ENCODE measurements around the gene RUNX2.

The RUNX2 gene

GRCh38 chr6:45377043-45377553 lies 49.0 kb downstream of the RUNX2 start:
- Histone ChIP-seq H3K4me2 (peak overlapping the region; percentile 79), H3K36me3 (ENCODE audit: insufficient read depth) (no peaks in the 10 kb centered on the region), H4K20me1 (ENCODE audit: insufficient read depth) (no peaks in the 10 kb centered on the region), H3K4me1 (ENCODE audit: low read depth, poor library complexity, severe bottlenecking) (peaks cover 27% of the 10 kb centered on the region), H3K9ac (peak overlapping the region; percentile 96), H2AFZ (ENCODE audit: low read depth) (peak overlapping the region; percentile 66), H3K79me2 (ENCODE audit: insufficient read depth, low read depth) (peaks cover 26% of the 10 kb centered on the region; the same call in 1 of the 2 replicates), H3K27ac (peak overlapping the region; percentile 96), H3K27me3 (ENCODE audit: insufficient read depth, low read depth) (no peaks in the 10 kb centered on the region), H3K4me3 (IDR thresholded peaks at IDR 0.05; ENCODE audit: insufficient read depth, low read depth, low read length) (no peak overlapping the region)
- no peak for TF ChIP-seq CTCF (conservative IDR thresholded peaks at IDR 0.05; ENCODE audit: low read depth, low read length)

GRCh38 chr6:45377554-45378333 lies 49.6 kb downstream of the RUNX2 start, which contains the start of gene SUPT3H:
SUPT3H (minus strand) TSS chr6:45377934.
- H2AFZ ChIP-seq (ENCODE audit: low read depth) = peak within 1 kb of the TSS; percentile 66
- no peaks in the 10 kb centered on the region for H3K27me3 ChIP-seq (ENCODE audit: insufficient read depth, low read depth)
- H3K4me2 ChIP-seq = peak within 1 kb of the TSS; percentile 98
- TF ChIP-seq CTCF (conservative IDR thresholded peaks at IDR 0.05; ENCODE audit: low read depth, low read length) = no peak
- H3K4me3 ChIP-seq (IDR thresholded peaks at IDR 0.05; ENCODE audit: insufficient read depth, low read depth, low read length) = no peak within 1 kb of the TSS
- H3K36me3 ChIP-seq (ENCODE audit: insufficient read depth) = no peaks in the 10 kb centered on the region
- H3K79me2 ChIP-seq (ENCODE audit: insufficient read depth, low read depth) = peaks cover 26% of the 10 kb centered on the region; the same call in 1 of the 2 replicates
- peak within 1 kb of the TSS; percentile 96 for H3K9ac ChIP-seq
- peaks cover 27% of the 10 kb centered on the region for H3K4me1 ChIP-seq (ENCODE audit: low read depth, poor library complexity, severe bottlenecking)
- no peaks in the 10 kb centered on the region for H4K20me1 ChIP-seq (ENCODE audit: insufficient read depth)
- H3K27ac ChIP-seq = peak within 1 kb of the TSS; percentile 96

- Histone ChIP-seq H3K4me2 (peak overlapping the region; percentile 98), H4K20me1 (ENCODE audit: insufficient read depth) (no peaks in the 10 kb centered on the region), H3K4me1 (ENCODE audit: low read depth, poor library complexity, severe bottlenecking) (peaks cover 27% of the 10 kb centered on the region), H3K4me3 (IDR thresholded peaks at IDR 0.05; ENCODE audit: insufficient read depth, low read depth, low read length) (no peak overlapping the region), H3K27me3 (ENCODE audit: insufficient read depth, low read depth) (no peaks in the 10 kb centered on the region), H3K79me2 (ENCODE audit: insufficient read depth, low read depth) (peaks cover 26% of the 10 kb centered on the region; the same call in 1 of the 2 replicates), H2AFZ (ENCODE audit: low read depth) (peak overlapping the region; percentile 66), H3K27ac (peak overlapping the region; percentile 96), H3K36me3 (ENCODE audit: insufficient read depth) (no peaks in the 10 kb centered on the region), H3K9ac (peak overlapping the region; percentile 96)
- TF ChIP-seq CTCF (conservative IDR thresholded peaks at IDR 0.05; ENCODE audit: low read depth, low read length) = no peak; the same call in 1 of the 2 replicates
Measured at GRCh38 chr6:45378334-45378926, 50.3 kb downstream of the RUNX2 start.

- Histone ChIP-seq H4K20me1 (ENCODE audit: insufficient read depth) (no peaks in the 10 kb centered on the region), H3K4me3 (IDR thresholded peaks at IDR 0.05; ENCODE audit: insufficient read depth, low read depth, low read length) (no peak overlapping the region), H3K79me2 (ENCODE audit: insufficient read depth, low read depth) (0 out of 2 replicates have a peak, but pooled peaks cover 8% of the 10 kb centered on the region), H3K27me3 (ENCODE audit: insufficient read depth, low read depth) (no peaks in the 10 kb centered on the region), H2AFZ (ENCODE audit: low read depth) (no peak overlapping the region), H3K4me2 (no peak overlapping the region), H3K36me3 (ENCODE audit: insufficient read depth) (no peaks in the 10 kb centered on the region), H3K4me1 (ENCODE audit: low read depth, poor library complexity, severe bottlenecking) (peaks cover 8% of the 10 kb centered on the region), H3K27ac (no peak overlapping the region), H3K9ac (no peak overlapping the region)
- no peak for TF ChIP-seq CTCF (conservative IDR thresholded peaks at IDR 0.05; ENCODE audit: low read depth, low read length)
Measured at GRCh38 chr6:45382391-45382790, 54.3 kb downstream of the RUNX2 start.
